ENCODE measurements around the gene SLC16A5. TPM values are rescaled to one million over a fixed set of nuclear protein-coding genes. Genes with fewer than 3 reads are reported as not detected.

Gene SLC16A5
- total RNA-seq, 1 experiment from 2014 or later: 32.4 TPM

GRCh38 chr17:75081611-75082540 lies 5.9 kb upstream of the SLC16A5 start:
- Mint-ChIP-seq H3K4me3 (no peak overlapping the region), H3K36me3 (no peaks in the 10 kb centered on the region), H3K9me3 (no peaks in the 10 kb centered on the region), H3K4me1 (peaks cover 47% of the 10 kb centered on the region), H3K27me3 (ENCODE audit: low read depth) (peaks cover 12% of the 10 kb centered on the region), H3K27ac (no peak overlapping the region)
- ChIA-PET CTCF (interaction anchor here (0.9 to 2.0 kb wide), 7 partner anchors 12 to 189 kb away, joined by 3 to 8 read pairs (median 3); partner anchors contain the start of gene MIF4GD), POLR2A (interaction anchor here (0.6 to 1.2 kb wide), 2 partner anchors 43 to 497 kb away, joined by 3 read pairs; no protein-coding TSS in a partner anchor)
- DNase-seq (ENCODE audit: low spot score): no peak
- TF ChIP-seq TEAD1 (CRISPR knock-in tag; IDR thresholded peaks at IDR 0.05) (no peak), SP1 (CRISPR knock-in tag; conservative IDR thresholded peaks at IDR 0.05) (no peak), ZNF232 (CRISPR knock-in tag; IDR thresholded peaks at IDR 0.05) (no peak), TEAD4 (CRISPR knock-in tag; IDR thresholded peaks at IDR 0.05) (no peak), NR2C2 (CRISPR knock-in tag; IDR thresholded peaks at IDR 0.05) (no peak), GABPB1 (CRISPR knock-in tag; IDR thresholded peaks at IDR 0.05) (no peak), ETV6 (CRISPR knock-in tag; IDR thresholded peaks at IDR 0.05) (no peak), FOXK1 (CRISPR knock-in tag; IDR thresholded peaks at IDR 0.05) (no peak), ZNF263 (CRISPR knock-in tag; IDR thresholded peaks at IDR 0.05; ENCODE audit: low read depth) (no peak), RORB (CRISPR knock-in tag; IDR thresholded peaks at IDR 0.05) (no peak), RELA (CRISPR knock-in tag; IDR thresholded peaks at IDR 0.05; ENCODE audit: borderline replicate concordance) (no peak), USF1 (CRISPR knock-in tag; IDR thresholded peaks at IDR 0.05) (no peak)
- no peak for ATAC-seq

GRCh38 chr17:75082683-75083082 lies 5.1 kb upstream of the SLC16A5 start:
- peaks cover 50% of the 10 kb centered on the region for H3K4me1 Mint-ChIP-seq
- peaks cover 12% of the 10 kb centered on the region for H3K27me3 Mint-ChIP-seq (ENCODE audit: low read depth)
- H3K9me3 Mint-ChIP-seq: no peaks in the 10 kb centered on the region
- TF ChIP-seq ELF4 (CRISPR knock-in tag; IDR thresholded peaks at IDR 0.05; ENCODE audit: low read depth) (no peak), MAX (CRISPR knock-in tag; IDR thresholded peaks at IDR 0.05) (0 out of 2 replicates have a peak, but pooled peaks have one; percentile 21)
- CTCF ChIA-PET: interaction anchor here (1.1 to 1.9 kb wide), 2 partner anchors 31 to 121 kb away, joined by 3 to 8 read pairs; no protein-coding TSS in a partner anchor
- DNase-seq (ENCODE audit: low spot score): no peak
- POLR2A ChIA-PET: interaction anchor here (0.6 kb wide), 1 partner anchor 496 kb away, joined by 3 read pairs; no protein-coding TSS in a partner anchor
- no peaks in the 10 kb centered on the region for H3K36me3 Mint-ChIP-seq
- ATAC-seq: no peak
- H3K27ac Mint-ChIP-seq: peak overlapping the region; percentile 13; the same call in 1 of the 2 replicates
- no peak overlapping the region for H3K4me3 Mint-ChIP-seq

GRCh38 chr17:75084039-75084660 lies 3.6 kb upstream of the SLC16A5 start:
- DNase-seq (ENCODE audit: low spot score) (no peak), ATAC-seq (no peak)
- POLR2A ChIA-PET: interaction anchor here (0.6 kb wide), 2 partner anchors 23 to 40 kb away, joined by 3 read pairs; no protein-coding TSS in a partner anchor
- peak overlapping the region; percentile 70 for H3K27ac Mint-ChIP-seq
- no peaks in the 10 kb centered on the region for H3K9me3 Mint-ChIP-seq
- no peak overlapping the region for H3K4me3 Mint-ChIP-seq
- peaks cover 46% of the 10 kb centered on the region for H3K4me1 Mint-ChIP-seq
- TF ChIP-seq GABPB1 (CRISPR knock-in tag; IDR thresholded peaks at IDR 0.05) (peak; percentile 91), TEAD4 (CRISPR knock-in tag; IDR thresholded peaks at IDR 0.05) (no peak)
- CTCF ChIA-PET: interaction anchor here (1.2 to 1.8 kb wide), 4 partner anchors 22 to 126 kb away, joined by 3 to 8 read pairs (median 5); no protein-coding TSS in a partner anchor
- H3K27me3 Mint-ChIP-seq (ENCODE audit: low read depth): peaks cover 2% of the 10 kb centered on the region; the same call in 1 of the 2 replicates
- no peaks in the 10 kb centered on the region for H3K36me3 Mint-ChIP-seq

GRCh38 chr17:75086496-75087181 lies 1.1 kb upstream of the SLC16A5 start:
- no peaks in the 10 kb centered on the region; the same call in 1 of the 2 replicates for H3K27me3 Mint-ChIP-seq (ENCODE audit: low read depth)
- H3K9me3 Mint-ChIP-seq: no peaks in the 10 kb centered on the region
- H3K4me1 Mint-ChIP-seq: peaks cover 67% of the 10 kb centered on the region
- CTCF ChIA-PET: interaction anchor here (0.6 to 3.1 kb wide), 7 partner anchors 8 to 115 kb away, joined by 3 to 20 read pairs (median 9); partner anchors contain the start of genes ARMC7 and MRPL58
- H3K27ac Mint-ChIP-seq: peak overlapping the region; percentile 91
- H3K36me3 Mint-ChIP-seq: no peaks in the 10 kb centered on the region
- ATAC-seq (no peak), DNase-seq (ENCODE audit: low spot score) (no peak)
- peak overlapping the region; percentile 69 for H3K4me3 Mint-ChIP-seq
- POLR2A ChIA-PET: interaction anchor here (0.8 to 1.9 kb wide), 6 partner anchors 9 to 214 kb away, joined by 3 to 6 read pairs (median 4); partner anchors contain the start of genes FDXR, JPT1 and NT5C
- TF ChIP-seq GTF2I (CRISPR knock-in tag; conservative IDR thresholded peaks at IDR 0.05) (no peak), ZNF416 (CRISPR knock-in tag; IDR thresholded peaks at IDR 0.05) (no peak), IRF2 (CRISPR knock-in tag; IDR thresholded peaks at IDR 0.05; ENCODE audit: borderline replicate concordance, low read depth) (no peak), ARID4B (CRISPR knock-in tag; IDR thresholded peaks at IDR 0.05; ENCODE audit: borderline replicate concordance) (no peak), GRHL2 (CRISPR knock-in tag; IDR thresholded peaks at IDR 0.05; ENCODE audit: insufficient replicate concordance, severe bottlenecking) (no peak)
